Measurements from ENCODE around the gene KIAA1143. TPM values are rescaled to one million over a fixed set of nuclear protein-coding genes. Genes with fewer than 3 reads are reported as not detected.

Gene KIAA1143
- 10 to 100 TPM; 25.6 to 35.9 (median 31.5) TPM for total RNA-seq

DNA sequence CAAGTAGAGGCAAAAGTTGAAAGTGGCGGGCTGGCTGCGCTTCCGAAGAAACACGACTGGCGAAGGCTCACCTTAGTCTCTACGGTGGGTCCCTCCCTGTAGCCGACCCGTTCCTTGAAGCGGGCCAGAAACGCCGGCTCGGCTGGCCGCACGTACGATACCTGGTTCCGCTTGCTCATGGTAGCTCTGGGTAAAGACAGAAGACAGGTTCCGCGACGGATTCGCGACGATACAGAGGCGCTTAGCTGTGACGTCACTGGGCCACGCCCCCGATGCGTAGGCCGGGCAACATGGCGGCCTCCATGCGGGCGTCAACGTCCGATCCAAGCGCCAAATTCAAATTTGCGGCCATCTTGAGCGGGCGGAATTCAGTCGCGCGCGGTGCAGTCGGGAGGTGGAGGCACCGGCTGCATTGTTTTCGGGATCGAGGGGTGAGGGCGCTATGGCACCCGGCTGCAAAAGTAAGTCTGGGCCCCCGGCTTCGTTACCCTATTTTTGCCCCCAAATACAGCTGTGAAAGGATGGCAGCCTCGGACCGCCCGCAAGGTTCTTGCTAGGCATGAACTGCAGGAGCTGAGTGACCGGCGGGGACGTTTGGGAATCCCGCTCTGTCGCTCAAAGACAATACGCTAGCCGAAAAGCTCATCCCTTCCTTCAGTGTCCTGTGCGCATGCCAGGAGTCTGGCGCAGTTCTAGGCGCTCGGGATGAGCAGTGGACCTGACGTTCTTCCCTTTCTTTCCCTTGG lies at the start of gene KIAA1143, which contains the start of gene KIF15:
TSS of gene KIAA1143 (minus strand) at position 196 of the 746 bp plus-strand sequence. CDS start at position 179, 17 bp downstream.
TSS of gene KIF15 (plus strand) at position 371 of the 746 bp plus-strand sequence. CDS start at position 443, 72 bp downstream.
- Histone ChIP-seq H3K27ac (peak within 1 kb of the TSS; percentile 79 to 81), H3K4me3 (peak within 1 kb of the TSS; percentile 69 to 88 (median 86)), H3K4me1 (no peaks in the 10 kb centered on the region), H3K27me3 (no peaks in the 10 kb centered on the region), H3K36me3 (no peaks in the 10 kb centered on the region), H3K9me3 (peaks cover 0 to 11% of the 10 kb centered on the region in 2 donors)
- peak; percentile 96 to 97 for DNase-seq (ENCODE audit: low spot score in 2 of 2)
- intact Hi-C loops (cut with DNase I; ENCODE audit: low total_unique reads): no loop called here
- TF ChIP-seq POLR2AphosphoS5 (IDR thresholded peaks at IDR 0.05): peak; percentile 88 to 97 (median 94)
- TF ChIP-seq, protein P1, sequence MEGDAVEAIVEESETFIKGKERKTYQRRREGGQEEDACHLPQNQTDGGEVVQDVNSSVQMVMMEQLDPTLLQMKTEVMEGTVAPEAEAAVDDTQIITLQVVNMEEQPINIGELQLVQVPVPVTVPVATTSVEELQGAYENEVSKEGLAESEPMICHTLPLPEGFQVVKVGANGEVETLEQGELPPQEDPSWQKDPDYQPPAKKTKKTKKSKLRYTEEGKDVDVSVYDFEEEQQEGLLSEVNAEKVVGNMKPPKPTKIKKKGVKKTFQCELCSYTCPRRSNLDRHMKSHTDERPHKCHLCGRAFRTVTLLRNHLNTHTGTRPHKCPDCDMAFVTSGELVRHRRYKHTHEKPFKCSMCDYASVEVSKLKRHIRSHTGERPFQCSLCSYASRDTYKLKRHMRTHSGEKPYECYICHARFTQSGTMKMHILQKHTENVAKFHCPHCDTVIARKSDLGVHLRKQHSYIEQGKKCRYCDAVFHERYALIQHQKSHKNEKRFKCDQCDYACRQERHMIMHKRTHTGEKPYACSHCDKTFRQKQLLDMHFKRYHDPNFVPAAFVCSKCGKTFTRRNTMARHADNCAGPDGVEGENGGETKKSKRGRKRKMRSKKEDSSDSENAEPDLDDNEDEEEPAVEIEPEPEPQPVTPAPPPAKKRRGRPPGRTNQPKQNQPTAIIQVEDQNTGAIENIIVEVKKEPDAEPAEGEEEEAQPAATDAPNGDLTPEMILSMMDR (IDR thresholded peaks at IDR 0.05): peak in 1 of 3 donors; percentile 12
- TF ChIP-seq POLR2A (IDR thresholded peaks at IDR 0.05): peak; percentile 40

DNA sequence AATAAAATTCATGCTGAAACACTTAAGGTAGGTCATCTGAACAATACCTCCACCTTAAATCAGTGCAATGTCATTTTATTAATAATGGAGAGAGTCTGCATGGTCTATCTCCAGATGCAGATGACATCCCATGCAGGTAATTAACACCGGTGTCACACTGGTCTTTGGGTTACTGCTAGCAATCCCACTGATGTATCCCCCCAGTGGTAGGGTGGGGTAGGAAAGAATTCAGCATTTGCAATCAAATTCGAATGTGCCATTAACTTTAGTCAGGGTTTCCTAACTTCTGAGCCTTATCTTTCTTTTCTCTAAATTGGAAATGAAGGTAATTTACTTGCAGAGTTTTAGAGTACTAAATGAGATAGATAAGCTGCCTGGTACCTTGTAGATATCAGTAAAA lies 44.5 kb upstream of the KIAA1143 start:
- intact Hi-C loops (cut with DNase I; ENCODE audit: low total_unique reads): no loop called here
- no peaks in the 10 kb centered on the region for H3K27me3 ChIP-seq
- H3K9me3 ChIP-seq: no peaks in the 10 kb centered on the region
- H3K4me3 ChIP-seq: no peak overlapping the region
- no peak overlapping the region for H3K27ac ChIP-seq
- no peaks in the 10 kb centered on the region for H3K36me3 ChIP-seq
- DNase-seq (ENCODE audit: low spot score in 2 of 2): no peak
- TF ChIP-seq, protein P1 (IDR thresholded peaks at IDR 0.05): no peak
- TF ChIP-seq POLR2AphosphoS5 (IDR thresholded peaks at IDR 0.05): no peak
- TF ChIP-seq POLR2A (IDR thresholded peaks at IDR 0.05): no peak
- no peaks in the 10 kb centered on the region for H3K4me1 ChIP-seq

DNA sequence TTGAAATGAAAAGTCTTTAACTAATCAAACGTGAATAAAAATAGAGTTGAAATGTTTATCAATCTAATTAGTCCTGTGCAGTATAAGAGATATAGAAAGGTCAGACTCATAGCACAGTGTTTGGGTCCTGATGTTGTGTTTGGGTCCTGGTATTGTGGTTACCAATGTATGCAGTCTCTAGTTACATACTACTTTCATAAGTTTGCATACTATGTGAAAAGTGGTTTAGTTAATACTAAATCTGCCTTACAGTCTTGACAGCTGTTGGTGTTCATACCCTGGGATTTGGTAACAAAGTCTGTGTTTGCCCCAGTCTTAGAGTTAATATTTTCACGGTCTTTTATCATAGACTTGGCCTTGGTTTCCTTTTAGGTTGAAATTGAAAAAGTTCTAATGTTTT lies 41.9 kb upstream of the KIAA1143 start:
- DNase-seq (ENCODE audit: low spot score in 2 of 2): no peak
- intact Hi-C loops (cut with DNase I; ENCODE audit: low total_unique reads): no loop called here

DNA sequence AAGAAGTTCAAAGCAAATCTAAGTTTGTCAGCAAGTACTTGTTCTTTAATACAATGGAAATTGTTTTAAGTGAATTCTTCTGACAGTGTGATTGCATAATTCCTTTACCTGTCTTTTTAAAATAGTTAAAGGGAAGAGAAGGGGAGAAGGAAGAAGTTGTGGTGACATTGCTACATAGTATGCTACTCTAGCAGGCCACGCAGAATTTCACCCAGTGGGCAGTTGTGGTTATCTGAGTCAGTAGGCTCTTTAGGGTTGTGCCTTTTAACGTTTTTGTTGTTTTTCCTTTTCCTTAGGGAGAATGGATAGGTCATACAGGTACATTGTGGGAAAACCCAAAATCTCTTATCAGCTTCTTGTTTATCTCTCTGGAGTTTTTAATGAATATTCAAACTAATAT lies 40.6 kb upstream of the KIAA1143 start:
- no peaks in the 10 kb centered on the region for H3K9me3 ChIP-seq
- no peaks in the 10 kb centered on the region for H3K36me3 ChIP-seq
- H3K4me1 ChIP-seq: no peaks in the 10 kb centered on the region
- H3K27ac ChIP-seq: no peak overlapping the region
- intact Hi-C loops (cut with DNase I; ENCODE audit: low total_unique reads): no loop called here
- H3K4me3 ChIP-seq: no peak overlapping the region
- H3K27me3 ChIP-seq: no peaks in the 10 kb centered on the region
- no peak for TF ChIP-seq POLR2A (IDR thresholded peaks at IDR 0.05)
- TF ChIP-seq, protein P1 (IDR thresholded peaks at IDR 0.05): no peak
- TF ChIP-seq POLR2AphosphoS5 (IDR thresholded peaks at IDR 0.05): no peak
- DNase-seq (ENCODE audit: low spot score in 2 of 2): no peak

More for the DNA sequence above, 41.9 kb upstream of the KIAA1143 start:
- H3K27me3 ChIP-seq: no peaks in the 10 kb centered on the region
- no peaks in the 10 kb centered on the region for H3K9me3 ChIP-seq
- no peak overlapping the region for H3K4me3 ChIP-seq
- no peaks in the 10 kb centered on the region for H3K36me3 ChIP-seq
- TF ChIP-seq, protein P1 (IDR thresholded peaks at IDR 0.05): no peak
- TF ChIP-seq POLR2A (IDR thresholded peaks at IDR 0.05) (no peak), POLR2AphosphoS5 (IDR thresholded peaks at IDR 0.05) (no peak)
- H3K27ac ChIP-seq: no peak overlapping the region
- no peaks in the 10 kb centered on the region for H3K4me1 ChIP-seq

DNA sequence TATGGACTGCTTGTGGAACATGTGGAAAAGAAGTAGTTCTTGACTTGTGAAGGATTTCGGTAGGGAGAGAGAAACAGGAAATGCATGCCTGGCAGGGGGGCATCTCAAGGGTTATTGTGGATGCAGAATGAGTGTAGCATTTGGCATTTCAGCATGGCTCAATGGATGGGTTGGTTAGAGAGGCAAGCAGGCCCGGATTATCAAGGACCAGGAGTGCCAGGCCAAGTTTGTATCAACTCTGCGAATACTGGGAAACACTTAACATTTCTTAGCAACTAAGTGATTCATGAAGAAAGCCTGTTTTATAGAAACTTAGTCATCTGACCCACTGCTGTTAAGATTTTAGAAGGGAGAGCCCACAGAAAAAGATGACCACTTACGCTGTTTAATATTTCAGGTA lies 33.8 kb upstream of the KIAA1143 start:
- intact Hi-C loops (cut with DNase I; ENCODE audit: low total_unique reads): no loop called here

More for the DNA sequence above, 33.8 kb upstream of the KIAA1143 start:
- H3K27ac ChIP-seq: no peak overlapping the region
- H3K9me3 ChIP-seq: no peaks in the 10 kb centered on the region
- no peak overlapping the region for H3K4me3 ChIP-seq
- no peaks in the 10 kb centered on the region for H3K36me3 ChIP-seq
- TF ChIP-seq, protein P1 (IDR thresholded peaks at IDR 0.05): no peak
- no peak for TF ChIP-seq POLR2A (IDR thresholded peaks at IDR 0.05)
- TF ChIP-seq POLR2AphosphoS5 (IDR thresholded peaks at IDR 0.05): no peak
- no peak for DNase-seq (ENCODE audit: low spot score in 2 of 2)
- no peaks in the 10 kb centered on the region for H3K27me3 ChIP-seq
- no peaks in the 10 kb centered on the region for H3K4me1 ChIP-seq

Measured in breast epithelium (tissue), 4 donors.